ENCODE data around the gene SERTM1.
A peak's percentile ranks its signal among the peaks of the same experiment; 100 is the strongest.

The SERTM1 gene

GRCh38 chr13:36712290-36712689 is 38.5 kb downstream of the SERTM1 start:
- no peak for DNase-seq (ENCODE audit: low spot score)

DNA sequence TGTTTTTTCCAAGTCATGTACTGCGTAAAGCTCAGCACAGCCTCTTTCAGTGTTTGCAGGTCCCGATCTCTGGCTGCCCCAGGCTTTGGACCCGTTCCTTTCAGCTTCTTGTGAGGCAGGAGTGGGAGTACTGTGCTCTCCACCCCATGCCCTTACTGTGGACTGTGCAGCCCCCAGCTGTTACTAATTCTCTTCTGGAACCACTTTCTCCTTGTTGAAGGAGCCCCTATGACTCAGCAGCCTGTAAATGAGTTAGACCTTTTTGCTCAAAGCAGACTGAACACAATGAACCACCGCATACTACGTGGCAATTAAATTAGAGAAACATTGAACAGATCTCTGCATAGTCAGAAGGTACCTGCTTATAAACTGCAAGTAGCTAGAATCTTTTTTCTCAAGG is 39.0 kb downstream of the SERTM1 start:
- no peak for DNase-seq (ENCODE audit: low spot score)

DNA sequence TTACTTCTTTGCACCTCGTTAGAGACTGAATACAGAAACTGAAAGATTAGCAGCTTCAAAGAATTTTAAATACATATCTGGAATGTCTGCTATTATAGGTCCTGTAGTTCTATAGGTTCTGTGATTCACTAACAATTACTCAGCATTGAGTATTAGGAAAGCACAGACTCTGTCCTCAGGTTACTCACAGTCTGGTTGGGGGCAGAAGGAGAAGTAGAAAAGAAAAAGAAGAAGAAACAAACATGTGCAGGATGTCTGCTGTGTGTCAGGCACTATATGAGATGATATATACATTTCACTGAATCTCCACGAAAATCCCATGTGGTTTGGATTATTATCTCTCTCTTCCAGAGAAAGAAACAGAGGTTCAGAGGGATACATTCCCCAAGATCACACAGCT is 40.1 kb downstream of the SERTM1 start:
- DNase-seq (ENCODE audit: low spot score) = no peak

DNA sequence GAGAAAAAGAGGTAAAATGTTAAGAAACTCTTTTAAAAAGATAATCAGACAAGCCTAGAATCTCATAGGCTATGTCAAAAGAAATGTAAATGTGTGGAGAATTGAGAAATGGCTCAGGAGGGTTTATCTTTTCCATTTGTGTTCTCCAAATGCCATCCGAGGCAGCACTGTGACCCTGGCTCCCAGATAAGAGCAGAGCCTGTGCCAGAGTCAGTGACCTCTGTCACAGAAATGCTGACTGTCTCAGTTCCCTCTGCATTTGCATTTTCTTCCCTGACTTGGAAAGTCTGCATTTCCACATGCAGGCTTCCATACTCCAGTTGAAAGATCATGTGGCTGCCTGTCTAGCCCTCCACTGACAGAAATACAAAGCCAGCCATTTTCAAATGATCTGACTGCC is 42.0 kb downstream of the SERTM1 start:
- DNase-seq (ENCODE audit: low spot score) = no peak

DNA sequence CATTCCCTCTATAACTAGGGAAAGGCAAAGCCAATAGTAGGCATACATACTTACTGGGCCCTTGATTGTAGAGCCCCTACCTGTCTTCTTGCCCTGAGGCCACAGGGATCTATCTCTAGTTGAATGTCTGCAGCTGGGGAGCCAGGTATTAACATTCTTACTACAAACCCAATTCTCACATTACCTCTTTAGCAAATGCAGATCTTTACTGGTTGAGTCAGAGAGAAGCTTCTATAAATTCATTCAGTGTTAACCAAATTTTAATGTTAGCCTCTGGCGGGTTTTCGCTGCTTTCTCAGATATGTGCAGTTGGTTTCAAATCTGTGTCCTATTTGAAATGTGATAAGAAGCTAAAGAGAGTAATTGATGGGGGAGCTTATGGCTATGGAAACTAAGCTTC is 43.2 kb downstream of the SERTM1 start:
- DNase-seq (ENCODE audit: low spot score) = no peak

DNA sequence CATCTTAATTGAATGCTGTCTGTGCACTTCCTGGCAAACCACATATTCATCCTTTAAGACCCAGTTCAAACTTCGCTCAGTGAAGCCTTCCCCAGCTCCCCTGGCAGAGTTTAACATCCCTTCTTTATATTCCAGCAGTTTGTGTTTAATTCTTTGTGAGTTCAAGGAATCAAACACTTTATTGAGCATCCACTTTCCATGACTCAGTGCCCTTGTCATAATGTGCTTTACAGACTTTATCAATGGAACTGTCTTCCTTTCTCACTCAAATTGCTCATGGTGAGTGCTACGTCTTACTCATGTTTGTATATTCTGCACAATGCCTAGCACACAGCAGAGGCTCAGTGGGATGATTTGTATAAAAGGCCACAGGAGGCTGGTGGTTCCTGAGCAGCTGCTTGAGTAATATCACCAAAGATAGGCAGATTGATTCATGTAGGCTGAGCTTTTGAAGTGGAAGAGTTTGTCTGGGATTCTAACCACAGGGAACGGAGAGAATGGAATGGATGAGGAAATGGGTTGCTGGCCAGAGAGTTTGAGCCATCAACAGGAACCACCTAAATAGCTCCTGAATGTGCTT is 44.2 kb downstream of the SERTM1 start:
- peak; percentile 66 for DNase-seq (ENCODE audit: low spot score)

GRCh38 chr13:36718686-36719085 is 44.9 kb downstream of the SERTM1 start:
- no peak for DNase-seq (ENCODE audit: low spot score)

- no peak for DNase-seq (ENCODE audit: low spot score)
Observed at GRCh38 chr13:36724141-36724540, 50.3 kb downstream of the SERTM1 start.

- no peak for DNase-seq (ENCODE audit: low spot score)
Observed at GRCh38 chr13:36725936-36726335, 52.1 kb downstream of the SERTM1 start.

GRCh38 chr13:36728006-36728405 is 54.2 kb downstream of the SERTM1 start:
- DNase-seq (ENCODE audit: low spot score) = no peak

DNA sequence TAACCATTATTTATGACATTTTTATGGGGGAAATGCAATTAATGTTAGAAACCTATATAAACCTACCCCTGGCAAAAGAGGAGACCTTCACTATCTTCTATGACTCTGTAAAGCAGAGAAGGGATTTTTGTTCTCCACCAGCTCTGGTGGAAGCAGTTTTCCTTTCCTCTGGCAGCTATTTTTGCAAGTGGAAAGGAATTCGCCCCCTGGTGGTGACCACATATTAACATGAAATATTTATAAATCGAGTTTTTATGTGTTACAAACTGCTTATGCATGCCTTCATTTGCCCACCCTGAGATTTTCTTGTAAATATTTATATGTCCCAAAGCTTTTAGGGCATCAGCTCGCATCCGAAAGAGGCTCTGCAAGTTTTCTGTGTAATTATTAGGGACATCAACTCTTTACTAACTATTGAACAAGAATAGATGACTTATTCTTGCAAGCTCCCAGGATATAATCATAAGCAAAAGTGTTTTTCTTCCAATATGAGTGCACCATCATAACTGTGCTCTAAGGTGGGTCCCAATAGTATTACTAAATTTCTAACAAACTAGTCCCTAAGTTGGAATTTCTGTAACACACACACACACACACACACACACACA is 62.4 kb downstream of the SERTM1 start:
- peak; percentile 58 for DNase-seq (ENCODE audit: low spot score)

- no peak for DNase-seq (ENCODE audit: low spot score)
Observed at GRCh38 chr13:36737524-36738083, 63.8 kb downstream of the SERTM1 start.

DNA sequence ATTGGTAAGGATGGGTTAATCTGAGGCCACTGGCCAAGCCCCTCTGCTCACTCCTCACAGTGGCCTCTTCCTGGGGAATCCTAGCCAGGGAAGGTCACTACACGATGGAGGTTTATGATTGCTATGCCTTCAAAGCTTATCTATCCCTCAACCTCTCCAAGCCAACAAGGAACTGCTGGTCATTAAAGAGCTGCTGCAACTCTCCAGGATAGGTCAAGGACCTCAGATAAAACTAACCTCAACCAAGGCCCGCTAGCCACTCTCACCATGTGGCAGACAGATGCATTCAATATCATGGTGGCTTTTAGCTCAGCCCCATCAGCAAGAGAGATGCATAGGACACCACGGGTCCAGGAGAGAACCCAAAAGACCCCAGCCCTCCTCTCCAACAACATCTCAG is 71.6 kb downstream of the SERTM1 start:
- DNase-seq (ENCODE audit: low spot score) = no peak

DNA sequence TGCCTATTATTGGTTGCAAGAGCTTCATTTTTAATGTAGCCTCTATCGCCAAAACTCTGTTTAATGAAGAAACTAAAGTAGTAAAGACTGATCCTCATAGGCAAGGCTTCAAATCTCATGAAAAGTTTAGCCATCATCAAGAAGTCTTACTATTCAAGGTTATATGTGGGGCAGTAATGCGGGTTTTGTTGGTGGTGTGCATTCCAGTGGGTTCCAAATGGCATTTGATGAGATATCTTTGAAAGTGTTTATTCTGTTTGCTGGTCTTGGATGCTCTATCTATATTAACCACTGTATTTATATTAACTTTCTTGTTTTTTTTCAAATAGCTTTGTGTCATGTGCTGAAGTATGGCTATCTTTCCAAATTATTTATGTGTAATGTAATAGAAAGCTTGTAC is 72.2 kb downstream of the SERTM1 start:
- DNase-seq (ENCODE audit: low spot score) = no peak
